ENCODE results near the gene SHB.

- TF ChIP-seq, protein P1, sequence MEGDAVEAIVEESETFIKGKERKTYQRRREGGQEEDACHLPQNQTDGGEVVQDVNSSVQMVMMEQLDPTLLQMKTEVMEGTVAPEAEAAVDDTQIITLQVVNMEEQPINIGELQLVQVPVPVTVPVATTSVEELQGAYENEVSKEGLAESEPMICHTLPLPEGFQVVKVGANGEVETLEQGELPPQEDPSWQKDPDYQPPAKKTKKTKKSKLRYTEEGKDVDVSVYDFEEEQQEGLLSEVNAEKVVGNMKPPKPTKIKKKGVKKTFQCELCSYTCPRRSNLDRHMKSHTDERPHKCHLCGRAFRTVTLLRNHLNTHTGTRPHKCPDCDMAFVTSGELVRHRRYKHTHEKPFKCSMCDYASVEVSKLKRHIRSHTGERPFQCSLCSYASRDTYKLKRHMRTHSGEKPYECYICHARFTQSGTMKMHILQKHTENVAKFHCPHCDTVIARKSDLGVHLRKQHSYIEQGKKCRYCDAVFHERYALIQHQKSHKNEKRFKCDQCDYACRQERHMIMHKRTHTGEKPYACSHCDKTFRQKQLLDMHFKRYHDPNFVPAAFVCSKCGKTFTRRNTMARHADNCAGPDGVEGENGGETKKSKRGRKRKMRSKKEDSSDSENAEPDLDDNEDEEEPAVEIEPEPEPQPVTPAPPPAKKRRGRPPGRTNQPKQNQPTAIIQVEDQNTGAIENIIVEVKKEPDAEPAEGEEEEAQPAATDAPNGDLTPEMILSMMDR (IDR thresholded peaks at IDR 0.05) = no peak
- no peak for TF ChIP-seq POLR2A (IDR thresholded peaks at IDR 0.05)
Observed at GRCh38 chr9:38019731-38020130, 49.3 kb downstream of the SHB start.
